ENCODE results near the gene GJB5.

GJB5 gene

GRCh38 chr1:34768856-34769255 lies 14.0 kb downstream of the GJB5 start:
- TF ChIP-seq EP300 (IDR thresholded peaks at IDR 0.05; ENCODE audit: borderline replicate concordance): no peak
- no peak for TF ChIP-seq TEAD4 (IDR thresholded peaks at IDR 0.05)
- no peak for TF ChIP-seq TCF12 (IDR thresholded peaks at IDR 0.05; ENCODE audit: low read depth)
- TF ChIP-seq RAD21 (IDR thresholded peaks at IDR 0.05; ENCODE audit: low read depth): no peak
- TF ChIP-seq MAX (IDR thresholded peaks at IDR 0.05): no peak
- TF ChIP-seq YY1 (IDR thresholded peaks at IDR 0.05; ENCODE audit: low read depth): no peak
- TF ChIP-seq EGR1 (IDR thresholded peaks at IDR 0.05): no peak
- no peak for TF ChIP-seq TAF1 (IDR thresholded peaks at IDR 0.05; ENCODE audit: low read depth)
- TF ChIP-seq FOXM1 (IDR thresholded peaks at IDR 0.05; ENCODE audit: borderline replicate concordance, low read depth): no peak
- no peak for TF ChIP-seq NFIC (IDR thresholded peaks at IDR 0.05)
- no peak for TF ChIP-seq REST (IDR thresholded peaks at IDR 0.05; ENCODE audit: low read depth)
- TF ChIP-seq CEBPB (IDR thresholded peaks at IDR 0.05): no peak
- no peak for TF ChIP-seq ZBTB7A (IDR thresholded peaks at IDR 0.05; ENCODE audit: low read depth)
- TF ChIP-seq USF1 (IDR thresholded peaks at IDR 0.05): no peak

- TF ChIP-seq USF1 (IDR thresholded peaks at IDR 0.05) (no peak), TAF1 (IDR thresholded peaks at IDR 0.05; ENCODE audit: low read depth) (no peak), CEBPB (IDR thresholded peaks at IDR 0.05) (no peak), YY1 (IDR thresholded peaks at IDR 0.05; ENCODE audit: low read depth) (no peak), NFIC (IDR thresholded peaks at IDR 0.05) (no peak)
Measured at GRCh38 chr1:34770891-34771504, 16.2 kb downstream of the GJB5 start.

GRCh38 chr1:34771573-34772371 lies 16.9 kb downstream of the GJB5 start:
- TF ChIP-seq REST (IDR thresholded peaks at IDR 0.05; ENCODE audit: low read depth) (no peak), CREB1 (IDR thresholded peaks at IDR 0.05; ENCODE audit: low read depth) (no peak), TEAD4 (IDR thresholded peaks at IDR 0.05) (no peak), YY1 (IDR thresholded peaks at IDR 0.05; ENCODE audit: low read depth) (no peak), EGR1 (IDR thresholded peaks at IDR 0.05) (no peak), CEBPB (IDR thresholded peaks at IDR 0.05) (no peak)

- no peak for TF ChIP-seq TAF1 (IDR thresholded peaks at IDR 0.05; ENCODE audit: low read depth)
- no peak for TF ChIP-seq NFIC (IDR thresholded peaks at IDR 0.05)
- TF ChIP-seq RAD21 (IDR thresholded peaks at IDR 0.05; ENCODE audit: low read depth): no peak
- no peak for TF ChIP-seq USF1 (IDR thresholded peaks at IDR 0.05)
- no peak for TF ChIP-seq EGR1 (IDR thresholded peaks at IDR 0.05)
- no peak for TF ChIP-seq CREB1 (IDR thresholded peaks at IDR 0.05; ENCODE audit: low read depth)
Measured at GRCh38 chr1:34774957-34775356, 20.1 kb downstream of the GJB5 start.

- TF ChIP-seq MAX (IDR thresholded peaks at IDR 0.05) (no peak), NFIC (IDR thresholded peaks at IDR 0.05) (no peak), EP300 (IDR thresholded peaks at IDR 0.05; ENCODE audit: borderline replicate concordance) (no peak), RAD21 (IDR thresholded peaks at IDR 0.05; ENCODE audit: low read depth) (no peak), CEBPB (IDR thresholded peaks at IDR 0.05) (no peak), TAF1 (IDR thresholded peaks at IDR 0.05; ENCODE audit: low read depth) (no peak), YY1 (IDR thresholded peaks at IDR 0.05; ENCODE audit: low read depth) (no peak), CREB1 (IDR thresholded peaks at IDR 0.05; ENCODE audit: low read depth) (no peak)
Measured at GRCh38 chr1:34776911-34777310, 22.1 kb downstream of the GJB5 start.

Data from Ishikawa (cell line).